Umbilical cord (tissue), 2 donors: ENCODE data around the gene RHBDD2. TPM values are rescaled to one million over a fixed set of nuclear protein-coding genes. Genes with fewer than 3 reads are reported as not detected.
"Not testable (repeated sequence)": the region's sequence is repeated elsewhere in the genome, so short reads cannot be mapped to it uniquely, and the experiment has no call there.

Experiments used
- DNase-seq: peaks from one replicate; pipeline ENCODE4 v3.0.0-alpha.2; 2015; ENCODE audit warnings: low spot score
- total RNA-seq: library from RNA; depleted of rRNA; stranded (reverse); fragments of >200 nt; gene quantifications from one replicate; pipeline ENCODE4 v1.2.3, GENCODE V29; 2014; ENCODE audit warnings: low replicate concordance; ENCODE audit not compliant: insufficient read depth

RHBDD2 gene
- total RNA-seq, 1 donor from 2014 or later: 4.8 TPM

- DNase-seq: peak; percentile 47
Observed at GRCh38 chr7:75866489-75867389, 12.1 kb upstream of the RHBDD2 start.

GRCh38 chr7:75867390-75867717, 11.5 kb upstream of the RHBDD2 start:
- no peak for DNase-seq

- DNase-seq: no peak
Observed at GRCh38 chr7:75868153-75868552, 10.7 kb upstream of the RHBDD2 start.

GRCh38 chr7:75869776-75870379, 9.0 kb upstream of the RHBDD2 start:
- DNase-seq: no peak

- DNase-seq: no peak
Observed at GRCh38 chr7:75870557-75871161, 8.2 kb upstream of the RHBDD2 start.

GRCh38 chr7:75872073-75872782, 6.6 kb upstream of the RHBDD2 start:
- DNase-seq: peak; percentile 30

GRCh38 chr7:75874180-75874579, 4.7 kb upstream of the RHBDD2 start:
- not testable (repeated sequence) for DNase-seq

- no peak for DNase-seq
Observed at GRCh38 chr7:75875113-75876080, 3.4 kb upstream of the RHBDD2 start.

GRCh38 chr7:75876126-75876881, 2.5 kb upstream of the RHBDD2 start:
- DNase-seq: no peak

- no peak for DNase-seq
Observed at GRCh38 chr7:75878312-75878768, 494 bp upstream of the RHBDD2 start.

GRCh38 chr7:75879771-75880184, 944 bp downstream of the RHBDD2 start:
- no peak for DNase-seq

- DNase-seq: no peak
Observed at GRCh38 chr7:75880242-75880641, 1.4 kb downstream of the RHBDD2 start.

GRCh38 chr7:75881436-75882095, 2.7 kb downstream of the RHBDD2 start:
- DNase-seq: no peak

GRCh38 chr7:75883265-75883824, 4.5 kb downstream of the RHBDD2 start:
- DNase-seq: not testable (repeated sequence)

- DNase-seq: no peak
Observed at GRCh38 chr7:75884476-75884875, 5.6 kb downstream of the RHBDD2 start.

- no peak for DNase-seq
Observed at GRCh38 chr7:75885036-75885435, 6.2 kb downstream of the RHBDD2 start.

- DNase-seq: no peak
Observed at GRCh38 chr7:75887669-75888369, 9.0 kb downstream of the RHBDD2 start.

- no peak for DNase-seq
Observed at GRCh38 chr7:75888464-75889222, 9.8 kb downstream of the RHBDD2 start.
